GM19239 (cell line): ENCODE measurements around the gene VWCE.

Source experiments
- DNase-seq: peaks from one replicate; pipeline ENCODE4 v3.0.0; 2011; ENCODE audit warnings: low spot score; ENCODE audit not compliant: insufficient read length
- FAIRE-seq: peaks from 2 replicates; lab custom pipeline; 2011; peaks lifted over from hg19 to GRCh38; lab: Jason Lieb, UNC

Gene VWCE

DNA sequence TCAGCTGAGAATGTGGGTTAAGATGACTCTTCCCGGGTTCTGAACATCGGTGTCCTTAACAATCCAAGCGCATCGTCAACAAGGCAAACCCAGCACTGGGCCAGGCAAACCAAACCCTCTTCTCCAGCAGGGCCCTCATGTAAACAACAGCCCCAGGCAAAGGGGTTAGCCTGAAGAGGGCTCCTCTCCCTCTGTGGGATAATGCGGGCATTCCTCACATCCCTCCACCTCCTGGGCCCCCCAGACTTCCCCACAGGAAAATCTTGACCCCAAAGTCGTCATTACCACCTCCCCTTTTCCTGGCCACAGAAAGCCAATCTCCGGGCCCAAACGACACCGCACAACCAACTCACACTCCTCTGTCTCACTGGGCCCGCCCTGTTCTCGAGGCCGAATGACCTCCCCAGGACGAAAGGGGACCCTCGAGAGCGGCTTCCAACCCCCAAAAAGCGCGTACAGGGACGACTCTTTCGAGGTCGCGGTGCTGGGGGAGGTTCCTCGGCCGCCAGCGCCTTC is 37.2 kb upstream of the VWCE start:
- DNase-seq = no peak
- FAIRE-seq = no peak

- FAIRE-seq (no peak), DNase-seq (no peak)
These were observed 36.5 kb upstream of the VWCE start for GRCh38 chr11:61331651-61332050.

GRCh38 chr11:61329871-61330270 is 34.8 kb upstream of the VWCE start:
- DNase-seq (no peak), FAIRE-seq (no peak)

DNA sequence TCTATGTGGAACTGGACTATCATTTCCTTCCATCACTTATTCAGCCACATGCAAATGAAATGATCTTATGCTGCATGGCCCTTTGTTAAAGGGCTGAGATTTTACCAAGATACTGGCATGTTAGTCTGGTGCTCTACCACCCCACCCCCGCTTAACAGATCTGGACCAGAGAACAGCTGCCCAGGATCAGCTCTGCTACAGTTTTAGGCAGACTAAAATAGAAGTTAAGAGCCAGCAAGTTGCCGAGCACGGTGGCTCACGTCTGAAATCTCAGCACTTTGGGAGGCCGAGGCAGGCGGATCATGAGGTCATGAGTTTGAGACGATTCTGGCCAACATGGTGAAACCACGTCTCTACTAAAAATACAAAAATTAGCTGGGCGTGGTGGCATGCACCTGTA is 33.2 kb upstream of the VWCE start:
- FAIRE-seq (no peak), DNase-seq (no peak)

- FAIRE-seq (no peak), DNase-seq (no peak)
These were observed 32.6 kb upstream of the VWCE start for GRCh38 chr11:61327669-61328071.

GRCh38 chr11:61325649-61326414 is 30.7 kb upstream of the VWCE start:
- FAIRE-seq (no peak), DNase-seq (no peak)

DNA sequence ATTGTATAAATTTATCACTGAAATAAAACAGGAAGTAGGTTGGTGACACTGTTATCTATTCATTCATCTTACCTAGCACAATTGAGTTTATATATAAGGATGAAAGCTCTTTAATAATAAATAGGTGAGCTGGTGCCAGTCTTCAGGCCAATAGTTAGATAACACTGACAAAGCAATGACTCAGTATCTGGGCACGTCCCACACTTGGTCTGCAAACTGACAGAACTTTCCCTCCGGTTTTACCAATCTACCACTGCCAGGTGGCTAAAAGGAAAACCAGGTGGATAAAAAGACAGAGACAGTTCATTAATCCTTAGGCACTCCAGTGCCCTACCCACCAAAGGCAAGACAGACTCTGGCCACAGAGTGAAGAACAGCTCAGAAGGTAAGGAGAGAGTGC is 20.1 kb upstream of the VWCE start:
- no peak for FAIRE-seq
- no peak for DNase-seq

DNA sequence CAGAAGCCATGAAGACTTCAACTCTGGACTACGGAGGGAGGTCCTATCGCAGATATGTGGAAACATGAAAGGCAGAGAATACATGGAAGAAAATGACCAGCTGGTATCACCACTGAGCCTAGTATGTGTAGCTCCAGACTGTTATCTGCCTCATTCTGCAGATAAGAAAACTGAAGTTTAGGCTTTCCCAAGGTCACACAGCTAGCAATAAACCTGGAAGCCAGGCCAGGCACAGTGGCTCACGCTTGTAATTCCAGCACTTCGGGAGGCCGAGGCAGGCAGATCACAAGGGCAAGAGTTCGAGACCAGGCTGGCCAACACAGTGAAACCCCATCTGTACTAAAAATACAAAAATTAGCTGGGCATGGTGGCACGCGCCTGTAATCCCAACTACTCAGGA is 15.6 kb upstream of the VWCE start:
- DNase-seq (no peak), FAIRE-seq (no peak)

DNA sequence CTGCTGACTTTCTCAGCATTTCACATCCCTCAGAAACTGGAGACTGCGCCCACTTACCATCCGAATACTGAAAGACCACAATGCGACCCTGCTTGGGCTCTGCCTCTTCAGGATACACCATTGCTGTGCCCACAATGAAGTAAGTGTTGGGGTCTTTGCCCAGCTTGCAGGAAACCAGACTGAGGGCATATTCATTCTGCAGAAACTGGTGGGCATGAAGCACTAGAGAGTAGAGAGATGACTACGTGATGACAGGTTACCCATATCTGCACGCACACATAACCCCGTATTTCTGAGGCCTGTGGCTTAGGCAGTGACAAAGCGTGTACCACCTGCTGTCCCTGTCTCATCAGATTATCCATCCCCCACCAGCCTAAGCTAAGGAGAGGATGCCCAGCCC is 14.6 kb upstream of the VWCE start:
- FAIRE-seq (no peak), DNase-seq (no peak)

- no peak for DNase-seq
- FAIRE-seq = no peak
These were observed 14.0 kb upstream of the VWCE start for GRCh38 chr11:61309141-61309540.

DNA sequence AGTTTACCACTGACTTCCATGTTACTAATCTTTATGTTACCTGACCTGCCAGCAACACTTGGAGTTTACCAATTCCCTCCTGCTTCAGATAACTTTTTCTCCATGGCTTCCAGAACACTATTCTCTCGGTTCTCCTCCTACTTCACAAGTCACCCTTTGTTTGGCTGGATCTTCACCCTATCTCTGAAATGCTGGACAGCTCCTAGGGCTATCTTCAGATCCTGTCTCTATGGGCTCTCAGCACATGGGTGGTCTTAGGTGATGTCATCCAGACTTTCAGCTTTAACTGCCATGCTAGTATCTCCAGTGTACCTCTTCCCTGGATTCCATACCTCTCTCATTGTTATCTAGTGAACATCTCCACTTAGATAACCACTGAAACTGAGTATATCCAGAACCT is 12.2 kb upstream of the VWCE start:
- FAIRE-seq (no peak), DNase-seq (no peak)

DNA sequence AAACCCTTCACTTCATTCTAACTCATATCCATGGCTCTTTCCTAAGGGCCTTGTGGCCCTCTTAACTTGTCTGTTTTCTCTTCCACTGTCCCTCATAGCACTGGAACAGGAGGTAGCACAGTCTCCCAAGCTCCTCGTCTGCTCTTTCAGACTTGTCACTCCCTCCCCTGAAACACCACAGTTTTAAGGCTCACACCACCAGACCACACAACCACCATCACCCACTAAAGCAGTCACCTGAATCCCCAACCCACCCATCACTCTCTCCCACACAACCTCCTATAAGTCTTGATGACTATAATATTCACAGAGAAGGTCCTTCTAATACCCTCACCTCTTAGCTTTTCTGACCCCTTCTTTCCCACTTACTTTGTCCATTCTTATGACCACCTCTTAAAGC is 11.1 kb upstream of the VWCE start:
- DNase-seq (no peak), FAIRE-seq (no peak)

DNA sequence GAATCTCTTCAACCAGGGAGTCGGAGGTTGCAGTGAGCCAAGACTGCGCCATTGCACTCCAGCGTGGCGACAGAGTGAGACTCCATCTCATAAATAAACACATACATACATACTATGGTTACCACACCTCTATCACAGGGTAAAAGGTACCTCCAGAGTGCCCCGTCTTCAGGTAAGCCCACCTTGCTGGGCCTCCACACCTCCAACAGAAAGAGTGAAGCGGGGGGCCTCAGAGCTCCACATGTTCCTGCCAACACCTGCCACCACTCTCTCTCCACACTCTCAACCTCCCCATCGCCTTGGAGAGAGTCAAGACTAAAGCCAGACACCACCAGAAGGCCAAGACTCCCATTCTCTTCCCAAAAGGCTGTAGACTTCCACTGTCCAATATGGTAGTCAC is 10.3 kb upstream of the VWCE start:
- FAIRE-seq = no peak
- DNase-seq = no peak

DNA sequence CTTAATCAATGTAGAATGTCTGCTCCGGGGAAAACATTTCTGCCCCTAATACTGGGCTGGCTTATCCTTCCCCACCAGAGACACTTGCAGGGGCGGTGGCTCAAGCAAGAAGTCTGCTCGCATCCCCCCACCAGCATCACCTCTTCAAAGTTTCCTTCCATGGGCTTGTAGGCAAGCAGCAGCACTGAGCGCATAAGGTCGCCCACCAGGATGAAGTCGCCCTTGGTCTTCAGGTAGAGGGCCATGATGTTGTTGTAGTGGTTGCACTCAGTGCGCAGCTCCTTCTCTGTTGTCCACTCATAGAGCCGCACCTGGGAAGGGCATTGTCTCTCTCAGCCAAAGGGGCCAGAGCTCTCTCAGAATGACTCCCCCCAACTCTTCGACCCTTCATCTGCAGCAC is 8.6 kb upstream of the VWCE start:
- FAIRE-seq (no peak), DNase-seq (no peak)

DNA sequence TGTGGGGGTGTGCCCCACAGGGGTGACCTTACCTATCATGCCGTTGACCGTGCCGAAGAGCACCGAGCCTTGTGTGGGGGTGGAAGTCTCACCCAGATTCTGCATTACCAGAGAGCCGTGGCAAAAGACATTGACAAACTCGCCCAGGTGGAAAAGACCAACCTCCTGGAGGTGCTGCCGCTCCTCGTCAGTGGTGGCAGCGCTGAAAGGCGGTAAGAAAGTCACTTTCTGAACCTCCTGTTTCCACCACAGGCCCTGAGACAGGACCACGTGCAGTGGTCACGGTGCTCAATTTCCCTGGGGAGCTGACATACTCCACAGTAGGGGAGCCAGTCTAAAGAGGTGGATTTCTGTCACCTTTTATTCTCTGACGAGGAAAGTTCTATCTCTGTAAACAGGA is 7.4 kb upstream of the VWCE start:
- DNase-seq = no peak

GRCh38 chr11:61298663-61299244 is 3.6 kb upstream of the VWCE start:
- peak; percentile 23 for FAIRE-seq
- no peak for DNase-seq

More for the DNA sequence above, 7.4 kb upstream of the VWCE start:
- FAIRE-seq = no peak

GRCh38 chr11:61297746-61298145 is 2.6 kb upstream of the VWCE start:
- DNase-seq (no peak), FAIRE-seq (no peak)

DNA sequence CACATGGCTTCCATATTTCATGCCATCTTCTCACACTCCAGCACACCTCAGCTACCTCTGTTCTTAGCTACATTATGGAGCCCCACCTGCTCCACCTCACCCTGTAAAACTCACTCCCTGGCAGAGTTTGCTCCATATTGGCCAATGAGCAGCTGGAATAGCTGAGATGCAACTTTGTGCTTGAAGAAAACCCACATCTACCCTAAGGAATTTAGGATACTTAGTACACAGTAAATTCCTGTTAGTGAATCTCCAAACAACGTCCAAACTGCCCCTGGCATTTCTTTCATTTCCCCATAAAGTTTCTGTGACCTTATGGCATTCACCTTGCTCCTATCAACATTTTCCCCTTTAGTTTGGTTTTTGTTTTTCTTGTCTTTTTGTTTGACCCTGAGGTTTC is 2.2 kb upstream of the VWCE start:
- no peak for DNase-seq
- no peak for FAIRE-seq

- DNase-seq = no peak
- no peak for FAIRE-seq
These were observed 445 bp upstream of the VWCE start for GRCh38 chr11:61295596-61295926.

DNA sequence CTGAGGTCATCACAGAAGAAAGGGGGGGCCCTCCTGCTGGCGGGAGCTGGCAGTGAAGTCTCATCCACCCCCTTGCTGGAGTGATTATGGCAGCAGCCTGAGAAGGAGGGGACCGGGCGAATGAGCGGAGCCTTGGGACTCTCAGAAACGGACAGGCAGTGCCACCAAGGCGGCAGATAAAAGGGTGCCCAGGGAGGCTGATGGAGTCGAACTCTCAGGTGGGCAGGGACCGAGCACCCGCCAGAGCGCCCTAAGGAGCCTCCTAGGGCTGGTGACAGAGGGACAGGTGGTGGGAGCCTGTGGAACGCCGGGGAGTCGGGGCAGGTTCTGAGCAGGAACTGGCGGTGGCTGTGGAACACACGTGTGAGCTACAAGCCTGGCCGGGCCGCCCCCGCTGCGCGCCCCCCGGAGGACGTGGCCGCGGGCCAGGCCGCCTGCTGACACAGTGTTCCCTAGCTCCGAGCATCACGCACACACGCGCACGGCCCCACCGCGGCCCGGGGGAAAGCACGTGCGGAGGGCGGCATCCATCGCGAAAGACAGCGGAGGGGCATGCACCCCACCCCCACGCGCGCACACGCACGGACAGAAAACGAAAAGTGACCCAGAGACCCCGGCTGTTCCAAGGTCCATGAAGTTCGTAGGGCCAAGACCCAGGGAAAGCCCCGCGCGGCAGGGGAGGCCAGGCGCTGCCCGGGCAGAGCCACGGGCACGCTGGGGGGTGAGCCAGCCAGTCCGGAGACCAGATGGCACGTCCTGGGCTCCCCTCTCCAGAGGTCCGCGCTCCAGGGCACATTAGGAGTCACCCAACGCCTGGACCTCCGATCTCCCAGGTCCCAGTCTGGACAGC is 1.0 kb downstream of the VWCE start:
- peak; percentile 37 for DNase-seq
- peak; percentile 8 for FAIRE-seq

DNA sequence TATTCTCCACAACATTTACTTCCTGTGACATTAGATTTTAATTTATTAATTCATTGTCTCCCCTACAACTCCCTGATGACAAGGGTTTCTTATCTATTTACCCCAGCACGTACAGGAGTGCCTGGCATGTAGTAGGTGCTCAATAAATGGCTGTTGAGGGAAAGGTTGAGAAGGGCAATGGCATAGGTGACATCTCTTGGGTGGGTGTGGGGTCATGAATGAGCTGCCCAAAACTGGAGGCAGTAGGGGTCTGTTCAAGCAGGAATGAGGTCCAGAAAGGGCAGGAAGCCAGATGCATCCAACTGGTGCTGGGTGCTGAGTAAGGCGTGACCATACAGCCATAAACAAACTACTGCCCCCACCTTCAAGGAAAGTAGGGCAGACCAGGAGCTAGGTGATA is 2.8 kb downstream of the VWCE start:
- FAIRE-seq = no peak

More for the DNA sequence above, 2.8 kb downstream of the VWCE start:
- no peak for DNase-seq
